IMR-90 (cell line): ENCODE results near the gene DCHS2. TPM values are rescaled to one million over a fixed set of nuclear protein-coding genes. Genes with fewer than 3 reads are reported as not detected.
A peak's percentile ranks its signal among the peaks of the same experiment; 100 is the strongest.

ENCODE experiments used
- ATAC-seq: fragments of 200-7000 bp; cut with Tn5 transposase; 2 replicates; pipeline ENCODE4 v1.9.1; 2020; ENCODE audit warnings: low read depth, mild to moderate bottlenecking, moderate library complexity
- BruUV-seq: library from RNA; stranded (reverse); fragments of 400-500 nt; replicated peaks from 2 replicates; lab custom pipeline; 2021; lab: Mats Ljungman, UMichigan
- CTCF ChIA-PET: fragments of 300-600 bp; formaldehyde crosslinking; extraction: SDS; loops from one replicate; lab custom pipeline; 2021; ENCODE audit warnings: antibody characterized with exemption; lab: Yijun Ruan, JAX
- POLR2A ChIA-PET: fragments of 300-600 bp; sonication (Branson Sonifier 250); formaldehyde crosslinking; loops from one replicate; lab custom pipeline; 2022; ENCODE audit warnings: antibody characterized with exemption; ENCODE audit not compliant: unreplicated experiment; lab: Charles Lee
- DNase-seq: peaks from one replicate; pipeline ENCODE4 v3.0.0; 2013
- H2AFZ ChIP-seq: replicated peaks from 2 replicates; pipeline ENCODE3; 2013; ENCODE audit warnings: low read length, mild to moderate bottlenecking; ENCODE audit not compliant: poor library complexity
- H2AK5ac ChIP-seq: 2 replicates; pipeline ENCODE4 v1.6.1; 2013; ENCODE audit warnings: low read depth, low read length, inconsistent platforms
- H2AK9ac ChIP-seq: replicated peaks from 2 replicates; pipeline ENCODE3; 2013; ENCODE audit warnings: mild to moderate bottlenecking, low read depth, low read length, moderate library complexity; ENCODE audit not compliant: poor library complexity
- H2BK120ac ChIP-seq: 2 replicates; pipeline ENCODE4 v1.6.1; 2013; ENCODE audit warnings: low read depth, low read length, inconsistent platforms
- H2BK15ac ChIP-seq: 3 replicates; pipeline ENCODE4 v1.6.1; 2013; ENCODE audit warnings: low read depth, low read length, inconsistent platforms
- H2BK20ac ChIP-seq: 2 replicates; pipeline ENCODE4 v1.6.1; 2013; ENCODE audit warnings: low read depth, mild to moderate bottlenecking, inconsistent platforms, low read length, moderate library complexity
- H2BK5ac ChIP-seq: 2 replicates; pipeline ENCODE4 v1.6.1; 2013; ENCODE audit warnings: mild to moderate bottlenecking, low read depth, low read length, inconsistent platforms; ENCODE audit not compliant: poor library complexity, severe bottlenecking
- H3K14ac ChIP-seq: replicated peaks from 2 replicates; pipeline ENCODE4 v1.6.1; 2013; ENCODE audit warnings: low read depth, low read length, inconsistent platforms
- H3K18ac ChIP-seq: 2 replicates; pipeline ENCODE4 v1.6.1; 2013; ENCODE audit warnings: low read depth, low read length, control low read depth
- H3K23ac ChIP-seq: 2 replicates; pipeline ENCODE4 v1.6.1; 2013; ENCODE audit warnings: low read depth, low read length, inconsistent platforms
- H3K27ac ChIP-seq: 2 replicates; pipeline ENCODE4 v1.5.1; 2013; ENCODE audit warnings: mild to moderate bottlenecking, control low read depth, low read length; ENCODE audit not compliant: insufficient read depth
- H3K27me3 ChIP-seq: 2 replicates; pipeline ENCODE4 v1.6.1; 2013; ENCODE audit warnings: low read length; ENCODE audit not compliant: control insufficient read depth, insufficient read depth
- H3K36me3 ChIP-seq: 2 replicates; pipeline ENCODE4 v1.6.1; 2013; ENCODE audit warnings: low read length, mixed read lengths; ENCODE audit not compliant: control insufficient read depth, insufficient read depth
- H3K4ac ChIP-seq: 2 replicates; pipeline ENCODE4 v1.6.1; 2013; ENCODE audit warnings: low read depth, low read length, inconsistent platforms
- H3K4me1 ChIP-seq: 2 replicates; pipeline ENCODE4 v1.6.1; 2013; ENCODE audit warnings: low read length, mixed read lengths; ENCODE audit not compliant: control insufficient read depth, insufficient read depth
- H3K4me2 ChIP-seq: 2 replicates; pipeline ENCODE4 v1.6.1; 2013; ENCODE audit warnings: low read depth, mild to moderate bottlenecking, control low read depth, low read length, moderate library complexity
- H3K4me3 ChIP-seq: 2 replicates; pipeline ENCODE4 v1.5.1; 2013; ENCODE audit warnings: low read depth, mild to moderate bottlenecking, control low read depth, low read length, moderate library complexity; ENCODE audit not compliant: insufficient read depth
- H3K56ac ChIP-seq: 2 replicates; pipeline ENCODE4 v1.6.1; 2013; ENCODE audit warnings: low read length, inconsistent platforms; ENCODE audit not compliant: insufficient read depth; ENCODE audit errors: extremely low read depth
- H3K79me1 ChIP-seq, 2 experiments: 2 replicates each; pipeline ENCODE4 v1.6.1; 2013; ENCODE audit warnings: low read length in 2 of 2, inconsistent platforms in 1 of 2, low read depth in 1 of 2
- H3K9ac ChIP-seq: 2 replicates; pipeline ENCODE4 v1.6.1; 2013; ENCODE audit warnings: low read depth, low read length, control low read depth
- H3K9me1 ChIP-seq: 2 replicates; pipeline ENCODE4 v1.6.1; 2013; ENCODE audit warnings: low read length, inconsistent platforms; ENCODE audit not compliant: insufficient read depth
- H3K9me3 ChIP-seq: 2 replicates; pipeline ENCODE4 v1.6.1; 2013; ENCODE audit warnings: low read length; ENCODE audit not compliant: control insufficient read depth, insufficient read depth
- H4K20me1 ChIP-seq: 2 replicates; pipeline ENCODE4 v1.6.1; 2013; ENCODE audit warnings: low read length, inconsistent platforms; ENCODE audit not compliant: insufficient read depth
- H4K5ac ChIP-seq: 2 replicates; pipeline ENCODE4 v1.6.1; 2013; ENCODE audit warnings: mild to moderate bottlenecking, low read depth, low read length, control low read depth
- H4K8ac ChIP-seq, 2 experiments: 2 replicates each; pipeline ENCODE4 v1.6.1; 2013; ENCODE audit warnings: low read depth in 2 of 2, low read length in 2 of 2, control low read depth in 1 of 2, inconsistent platforms in 1 of 2
- H4K91ac ChIP-seq: 2 replicates; pipeline ENCODE4 v1.6.1; 2013; ENCODE audit warnings: low read depth, low read length, inconsistent platforms; ENCODE audit not compliant: insufficient read depth
- BHLHE40 ChIP-seq: fragments of 150-350 bp; IDR thresholded peaks from 2 replicates; pipeline ENCODE4 v1.6.1; 2016; ENCODE audit warnings: mild to moderate bottlenecking, low read depth, low read length
- CTCF ChIP-seq: conservative IDR thresholded peaks from 2 replicates; pipeline ENCODE4 v1.5.1; 2012; ENCODE audit warnings: mild to moderate bottlenecking, low read depth, low read length, improper control_type of control experiment
- ELK1 ChIP-seq: fragments of 150-350 bp; IDR thresholded peaks from 2 replicates; pipeline ENCODE4 v1.6.1; 2016; ENCODE audit warnings: low read depth, mild to moderate bottlenecking, low read length, moderate library complexity, borderline replicate concordance
- FOS ChIP-seq: fragments of 150-350 bp; IDR thresholded peaks from 2 replicates; pipeline ENCODE4 v1.6.1; 2016; ENCODE audit warnings: low read depth, low read length
- MAFK ChIP-seq: IDR thresholded peaks from 2 replicates; pipeline ENCODE4 v1.6.1; 2012; ENCODE audit warnings: low read depth, low read length, improper control_type of control experiment
- RFX5 ChIP-seq: IDR thresholded peaks from 2 replicates; pipeline ENCODE4 v1.8.0; 2012; ENCODE audit warnings: low read depth, mild to moderate bottlenecking, low read length, moderate library complexity
- USF2 ChIP-seq: fragments of 150-350 bp; IDR thresholded peaks from 2 replicates; pipeline ENCODE4 v1.6.1; 2017; ENCODE audit warnings: mild to moderate bottlenecking, antibody characterized with exemption, low read length, low read depth
- WGBS, 2 experiments: methylation state at CpG; one replicate each; pipeline versions ENCODE4 v1.1.5 to v1.1.7; 2013; ENCODE audit warnings: missing lambda C conversion rate in 2 of 2; ENCODE audit not compliant: insufficient read length in 1 of 2; ENCODE audit errors: extremely low coverage in 2 of 2; 5-methylcytosine and 5-hydroxymethylcytosine counted together
- dilution Hi-C: fragments of 300-500 bp; cut with HindIII; formaldehyde crosslinking; loops from one replicate; pipeline ENCODE4 v1.14.3; 2018; ENCODE audit warnings: low sequenced_read_pairs; ENCODE audit not compliant: unreplicated experiment
- in situ Hi-C: fragments of 300-500 bp; cut with MboI; formaldehyde crosslinking; loops from 3 replicates; pipeline ENCODE4 v1.14.3; 2019; ENCODE audit warnings: low sequenced_read_pairs, inconsistent platforms, mixed read lengths
- intact Hi-C: fragments of 100-400 bp; cut with micrococcal nuclease; formaldehyde crosslinking; loops from 2 replicates; pipeline ENCODE4 v1.10.0; 2022
- polyA plus RNA-seq, 3 experiments: library from polyadenylated mRNA; depleted of rRNA; stranded (reverse); fragments of >200 nt; gene quantifications; 2 replicates each; pipeline ENCODE4 v1.2.3, GENCODE V29; 2012; ENCODE audit warnings: low replicate concordance in 1 of 3
- total RNA-seq: library from RNA; depleted of rRNA; stranded (reverse); fragments of >200 nt; gene quantifications from 2 replicates; pipeline ENCODE4 v1.2.3, GENCODE V29; 2012

The DCHS2 gene
- total and polyA plus RNA-seq, 2 of the 4 experiments (the other 2 are of a cell fraction): not detected

GRCh38 chr4:154349829-154350228 lies 141.8 kb downstream of the DCHS2 start:
- no peaks in the 10 kb centered on the region for H3K4me1 ChIP-seq
- H3K56ac ChIP-seq: no peak overlapping the region
- H3K9ac ChIP-seq: no peak overlapping the region
- no CpG with 5 or more reads among the region's 2 CpGs for WGBS, 2 experiments
- no peaks in the 10 kb centered on the region for H4K20me1 ChIP-seq
- H2AK5ac ChIP-seq: no peak overlapping the region
- no peak overlapping the region for H3K4ac ChIP-seq
- no peak for ATAC-seq
- no peak overlapping the region for H4K5ac ChIP-seq
- no peaks in the 10 kb centered on the region for H3K9me1 ChIP-seq
- H3K4me2 ChIP-seq: no peak overlapping the region
- no peaks in the 10 kb centered on the region for H3K27me3 ChIP-seq
- H3K23ac ChIP-seq: no peak overlapping the region
- no peaks in the 10 kb centered on the region for H3K79me1 ChIP-seq
- H4K8ac ChIP-seq: no peak overlapping the region
- H2BK20ac ChIP-seq: no peak overlapping the region
- dilution Hi-C loops: no loop called here
- H3K18ac ChIP-seq: no peak overlapping the region
- H2AFZ ChIP-seq: no peak overlapping the region
- no peak overlapping the region for H2BK120ac ChIP-seq
- ChIA-PET CTCF (no interaction called here), POLR2A (no interaction called here)
- no peak overlapping the region for H3K4me3 ChIP-seq
- intact Hi-C loops: no loop called here
- H3K27ac ChIP-seq: no peak overlapping the region
- no peak overlapping the region for H3K14ac ChIP-seq
- no peak overlapping the region for H2AK9ac ChIP-seq
- H2BK15ac ChIP-seq: no peak overlapping the region
- no peaks in the 10 kb centered on the region for H3K36me3 ChIP-seq
- TF ChIP-seq RFX5 (no peak), FOS (no peak), BHLHE40 (no peak), CTCF (0 out of 2 replicates have a peak, but pooled peaks have one; percentile 4), ELK1 (no peak), MAFK (no peak), USF2 (no peak)
- H3K9me3 ChIP-seq: no peaks in the 10 kb centered on the region
- no peak overlapping the region for H4K91ac ChIP-seq
- no peak overlapping the region for H2BK5ac ChIP-seq
- DNase-seq: no peak
- in situ Hi-C loops: no loop called here
- no TSS peak for BruUV-seq
